HepG2 (cell line): ENCODE results near the gene SFXN1. TPM values are rescaled to one million over a fixed set of nuclear protein-coding genes. Genes with fewer than 3 reads are reported as not detected.

Experiments
- ATAC-seq: fragments of 200-7000 bp; cut with Tn5 transposase; 3 replicates; pipeline ENCODE4 v1.9.1; 2020; ENCODE audit warnings: mild to moderate bottlenecking, moderate library complexity
- BruUV-seq: library from RNA; stranded (reverse); fragments of 400-500 nt; replicated peaks from 2 replicates; lab custom pipeline; 2021; lab: Mats Ljungman, UMichigan
- CTCF ChIA-PET: fragments of 300-600 bp; formaldehyde crosslinking; extraction: SDS; loops from one replicate; lab custom pipeline; 2021; ENCODE audit warnings: low total read pairs, inconsistent platforms, low intra/inter-chr PET ratio; lab: Yijun Ruan, JAX
- POLR2A ChIA-PET: fragments of 350-600 bp; sonication (Branson Sonifier 250); formaldehyde crosslinking; loops from one replicate; lab custom pipeline; 2020; ENCODE audit warnings: antibody characterized with exemption, inconsistent platforms; lab: Yijun Ruan, JAX
- DNase-seq: peaks from one replicate; pipeline ENCODE4 v3.0.0-alpha.2; 2015; ENCODE audit warnings: low spot score
- FAIRE-seq: peaks from 3 replicates; lab custom pipeline; 2011; peaks lifted over from hg19 to GRCh38; lab: Jason Lieb, UNC
- H2AFZ ChIP-seq: one replicate; pipeline ENCODE4 v1.6.1; 2011; ENCODE audit warnings: low read length, inconsistent platforms
- H3K27ac ChIP-seq: fragments of 300-600 bp; 3 replicates; pipeline ENCODE4 v1.8.0; 2011; ENCODE audit warnings: mixed run types, mild to moderate bottlenecking, mixed read lengths, low read length, inconsistent platforms; ENCODE audit not compliant: insufficient read depth; ENCODE audit errors: extremely low read length
- H3K27me3 ChIP-seq, 2 experiments: fragments of 200-600 bp in 1 of 2; 2 replicates in 1 of 2; 3 replicates in 1 of 2; pipeline versions ENCODE4 v1.6.0 to v1.8.0; 2011; ENCODE audit warnings: low read length in 2 of 2, mild to moderate bottlenecking in 2 of 2, moderate library complexity in 2 of 2, inconsistent platforms in 1 of 2; ENCODE audit not compliant: insufficient read depth in 2 of 2, control insufficient read depth in 1 of 2
- H3K36me3 ChIP-seq, 2 experiments: fragments of 200-600 bp in 1 of 2; replicated peaks in 1 of 2; 2 replicates in 1 of 2; 3 replicates in 1 of 2; pipeline versions ENCODE4 v1.5.1 to v1.8.0; 2011; ENCODE audit warnings: low read length in 2 of 2, inconsistent platforms in 1 of 2; ENCODE audit not compliant: insufficient read depth in 2 of 2, control insufficient read depth in 1 of 2
- H3K4me1 ChIP-seq: 2 replicates; pipeline ENCODE4 v1.5.1; 2012; ENCODE audit warnings: low read length, inconsistent platforms; ENCODE audit not compliant: insufficient read depth
- H3K4me2 ChIP-seq: 2 replicates; pipeline ENCODE4 v1.6.0; 2011; ENCODE audit warnings: low read depth, low read length, inconsistent platforms
- H3K4me3 ChIP-seq, 3 experiments: fragments of 200-600 bp in 1 of 3; sonication (generic), shearing (Covaris generic) in 1 of 3; replicated peaks in 1 of 3; 2 replicates each; pipeline ENCODE4 v1.5.1; 2011 to 2016; ENCODE audit warnings: low read length in 3 of 3, inconsistent platforms in 2 of 3, low read depth in 2 of 3, mild to moderate bottlenecking in 2 of 3, control low read depth in 1 of 3, mixed read lengths in 1 of 3; ENCODE audit not compliant: insufficient read depth in 1 of 3
- H3K79me2 ChIP-seq: one replicate; pipeline ENCODE4 v1.6.1; 2011; ENCODE audit warnings: low read length, inconsistent platforms; ENCODE audit not compliant: insufficient read depth
- H3K9ac ChIP-seq: 2 replicates; pipeline ENCODE4 v1.6.0; 2011; ENCODE audit warnings: mild to moderate bottlenecking, low read depth, low read length, inconsistent platforms; ENCODE audit not compliant: insufficient read depth
- H3K9me3 ChIP-seq: 2 replicates; pipeline ENCODE4 v1.5.1; 2012; ENCODE audit warnings: mild to moderate bottlenecking, low read length
- H4K20me1 ChIP-seq: 2 replicates; pipeline ENCODE4 v1.6.0; 2011; ENCODE audit warnings: inconsistent platforms, mild to moderate bottlenecking, low read length, moderate library complexity; ENCODE audit not compliant: insufficient read depth
- KLF15 ChIP-seq: sonication (generic); formaldehyde crosslinking; IDR thresholded peaks from 2 replicates; pipeline ENCODE4 v1.8.1; 2023; ENCODE audit warnings: borderline replicate concordance, mild to moderate bottlenecking, inconsistent platforms, missing genetic modification reagents, mixed read lengths
- RCOR2 ChIP-seq: IDR thresholded peaks from 2 replicates; pipeline ENCODE4 v1.6.1; 2016; ENCODE audit warnings: missing biosample characterization, missing genetic modification reagents
- RFXANK ChIP-seq: IDR thresholded peaks from 2 replicates; pipeline ENCODE4 v1.6.1; 2016
- SETDB1 ChIP-seq: sonication (generic); formaldehyde crosslinking; IDR thresholded peaks from 2 replicates; pipeline ENCODE4 v1.5.1; 2020; ENCODE audit warnings: missing genetic modification reagents, mild to moderate bottlenecking, borderline replicate concordance
- SRSF4 ChIP-seq: fragments of 200-400 bp; formaldehyde crosslinking; IDR thresholded peaks from one replicate; pipeline ENCODE4 v1.6.1; 2018; ENCODE audit warnings: mild to moderate bottlenecking, low read depth, low read length, moderate library complexity; ENCODE audit not compliant: poor library complexity, severe bottlenecking
- TSC22D2 ChIP-seq: sonication (generic); formaldehyde crosslinking; IDR thresholded peaks from 2 replicates; pipeline ENCODE4 v1.5.1; 2020; ENCODE audit warnings: missing genetic modification reagents, mild to moderate bottlenecking, borderline replicate concordance
- ZFP1 ChIP-seq: IDR thresholded peaks from 2 replicates; pipeline ENCODE4 v1.6.1; 2016
- ZNF446 ChIP-seq: sonication (generic); formaldehyde crosslinking; IDR thresholded peaks from 2 replicates; pipeline ENCODE4 v1.5.0; 2020; ENCODE audit warnings: mild to moderate bottlenecking, missing genetic modification reagents
- ZNF75D ChIP-seq: sonication (generic); formaldehyde crosslinking; IDR thresholded peaks from 2 replicates; pipeline ENCODE4 v1.8.1; 2023; ENCODE audit warnings: missing genetic modification reagents, mild to moderate bottlenecking, borderline replicate concordance
- WGBS: methylation state at CpG from one replicate; pipeline ENCODE4 v1.1.6; 2017; ENCODE audit warnings: low lambda C conversion rate; 5-methylcytosine and 5-hydroxymethylcytosine counted together
- in situ Hi-C: cut with HindIII; loops from 2 replicates; pipeline ENCODE4 v1.10.0; 2017; ENCODE audit warnings: low pct_unique_long_range_greater_than_20kb; ENCODE audit not compliant: extremely low pct_ligation_motif_present
- intact Hi-C: fragments of 100-400 bp; cut with micrococcal nuclease; formaldehyde crosslinking; loops from one replicate; pipeline ENCODE4 v1.10.0; 2022; ENCODE audit not compliant: unreplicated experiment
- polyA plus RNA-seq, 8 experiments: library from polyadenylated mRNA; depleted of rRNA in 3 of 8; stranded (reverse) in 7 of 8; unstranded in 1 of 8; fragments of >200 nt; fragmentation: Illumina TruSeq in 4 of 8; extraction: Trizol in 4 of 8; gene quantifications; 2 replicates each; pipeline versions ENCODE4 v1.2.1 to v1.2.3, GENCODE V29; 2011 to 2016; ENCODE audit warnings: low read depth in 4 of 8, missing spikeins in 1 of 8, mixed read lengths in 1 of 8; ENCODE audit not compliant: insufficient read depth in 1 of 8
- total RNA-seq, 5 experiments: library from RNA; depleted of rRNA; stranded (reverse); fragments of >200 nt; fragmentation: Illumina TruSeq; extraction: Trizol; gene quantifications; 2 replicates each; pipeline ENCODE4 v1.2.3, GENCODE V29; 2016; ENCODE audit warnings: low read depth in 1 of 5
- TF ChIP-seq, protein P1 (sequence below): sonication (generic); formaldehyde crosslinking; IDR thresholded peaks from 2 replicates; pipeline ENCODE4 v1.5.0; 2020; ENCODE audit warnings: missing genetic modification reagents

Gene SFXN1
- total and polyA plus RNA-seq, 2 of the 13 experiments (the other 11 are each of a cell fraction or from before 2014, with no cell fraction given), result 122 to 135 TPM

DNA sequence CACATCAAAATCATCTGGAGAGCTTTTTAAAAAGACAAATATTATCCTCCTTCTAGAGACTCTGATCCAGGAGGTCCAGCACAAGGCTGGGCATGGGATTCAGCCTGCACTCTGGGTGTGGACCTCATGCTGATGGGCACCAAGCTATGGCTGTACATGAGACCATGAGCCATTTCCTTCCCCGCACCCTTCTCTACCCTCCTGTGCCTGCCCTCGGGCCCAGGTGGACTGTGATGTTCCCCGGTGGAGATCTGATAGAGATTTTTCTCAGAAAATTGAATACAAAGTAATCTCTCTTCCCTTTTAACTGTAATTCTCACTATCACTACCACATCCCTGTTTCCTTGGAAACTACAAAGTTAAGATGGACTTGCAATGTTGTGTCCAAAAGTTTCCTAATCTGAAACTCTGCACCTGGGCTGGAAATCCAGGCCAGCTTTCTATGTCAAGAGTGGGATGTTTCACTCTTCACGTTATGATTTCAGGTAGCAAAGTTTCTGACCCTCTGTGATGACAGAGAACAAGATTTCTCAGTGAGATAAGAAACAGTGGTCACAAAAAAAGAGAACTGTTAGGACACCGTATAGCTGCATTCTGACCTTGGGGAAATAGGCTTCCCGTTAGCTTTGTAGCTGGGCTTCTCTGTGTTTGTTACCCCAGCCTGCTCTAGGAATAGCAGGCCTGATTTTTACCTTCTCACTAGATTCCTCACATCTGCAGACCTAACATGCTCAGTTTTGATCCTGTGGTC, 11.5 kb downstream of the SFXN1 start:
- POLR2A ChIA-PET, result interaction anchor here (1.7 kb wide), 1 partner anchor 12 kb away, joined by 4 read pairs; the partner anchor contains the start of gene SFXN1
- H3K9me3 ChIP-seq, result no peaks in the 10 kb centered on the region
- CTCF ChIA-PET, result no interaction called here
- peaks cover 65% of the 10 kb centered on the region for H3K79me2 ChIP-seq
- 88% methylated on average over 6 of the region's 6 CpGs for WGBS
- H3K4me3 ChIP-seq, result no peak overlapping the region
- no peak overlapping the region for H3K4me2 ChIP-seq
- BruUV-seq, result no TSS peak
- FAIRE-seq (no peak), ATAC-seq (no peak), DNase-seq (no peak)
- peaks cover 70% of the 10 kb centered on the region for H4K20me1 ChIP-seq
- no peaks in the 10 kb centered on the region for H3K4me1 ChIP-seq
- in situ Hi-C loops, result no loop called here
- no peaks in the 10 kb centered on the region for H3K27me3 ChIP-seq
- H2AFZ ChIP-seq, result no peak overlapping the region
- no peak for TF ChIP-seq ZFP1 (CRISPR knock-in tag)
- no peak for TF ChIP-seq RCOR2
- TF ChIP-seq SETDB1 (CRISPR knock-in tag), result no peak
- TF ChIP-seq ZNF75D (CRISPR knock-in tag), result no peak
- no peak for TF ChIP-seq SRSF4
- TF ChIP-seq RFXANK (CRISPR knock-in tag), result no peak
- no peak for TF ChIP-seq ZNF446 (CRISPR knock-in tag)
- no peak for TF ChIP-seq TSC22D2 (CRISPR knock-in tag)
- TF ChIP-seq KLF15 (CRISPR knock-in tag), result no peak
- TF ChIP-seq, protein P1, sequence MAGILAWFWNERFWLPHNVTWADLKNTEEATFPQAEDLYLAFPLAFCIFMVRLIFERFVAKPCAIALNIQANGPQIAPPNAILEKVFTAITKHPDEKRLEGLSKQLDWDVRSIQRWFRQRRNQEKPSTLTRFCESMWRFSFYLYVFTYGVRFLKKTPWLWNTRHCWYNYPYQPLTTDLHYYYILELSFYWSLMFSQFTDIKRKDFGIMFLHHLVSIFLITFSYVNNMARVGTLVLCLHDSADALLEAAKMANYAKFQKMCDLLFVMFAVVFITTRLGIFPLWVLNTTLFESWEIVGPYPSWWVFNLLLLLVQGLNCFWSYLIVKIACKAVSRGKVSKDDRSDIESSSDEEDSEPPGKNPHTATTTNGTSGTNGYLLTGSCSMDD (CRISPR knock-in tag), result no peak
- H3K27ac ChIP-seq, result no peak overlapping the region
- H3K36me3 ChIP-seq, result peaks cover 38 to 73% of the 10 kb centered on the region in 2 experiments
- intact Hi-C loops, result no loop called here
- no peak overlapping the region for H3K9ac ChIP-seq
